ENCODE results near the gene TEAD2.

Gene TEAD2

GRCh38 chr19:49294401-49294800, 67.8 kb downstream of the TEAD2 start:
- DNase-seq (ENCODE audit: low read depth in 2 of 2, low spot score in 1 of 2) = no peak

Measured in stimulated activated CD8-positive, alpha-beta memory T cell treated with anti-CD3 and anti-CD28 coated beads, Interleukin-4, amount 100 ng/mL, for 1 hour (primary cell).